Measurements from ENCODE around the gene SPACA6.
"Not testable (repeated sequence)": the region's sequence is repeated elsewhere in the genome, so short reads cannot be mapped to it uniquely, and the experiment has no call there.

The SPACA6 gene

DNA sequence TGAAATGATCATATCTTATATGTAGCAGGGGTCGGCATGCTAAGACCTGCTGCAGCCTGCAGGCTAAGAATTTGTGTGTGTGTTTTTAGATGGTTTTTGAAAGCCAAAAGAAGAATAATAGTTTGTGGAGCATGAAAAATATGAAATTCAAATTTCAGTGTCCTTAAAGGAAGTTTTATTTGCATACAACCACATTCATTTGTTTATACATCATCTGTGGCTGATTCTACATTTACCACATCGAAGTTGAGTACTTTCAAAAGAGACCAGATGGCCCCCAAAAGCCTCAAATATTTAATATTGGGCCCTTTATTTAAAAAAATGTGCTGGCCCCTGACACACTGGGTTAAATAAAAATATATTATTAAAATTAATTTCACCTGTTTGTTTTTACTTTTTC lies 29.4 kb downstream of the SPACA6 start:
- H3K27me3 ChIP-seq (ENCODE audit: insufficient read depth, low read length): peaks cover 53% of the 10 kb centered on the region
- H3K9ac ChIP-seq (ENCODE audit: low read depth, low read length): no peak overlapping the region
- no peak overlapping the region for H3K27ac ChIP-seq (ENCODE audit: low read depth, low read length)
- WGBS: 85% methylated on average over 2 of the region's 2 CpGs
- H3K9me3 ChIP-seq (ENCODE audit: insufficient read depth, low read depth, low read length): no peaks in the 10 kb centered on the region
- 0 out of 2 replicates have a peak, but pooled peaks cover 6% of the 10 kb centered on the region for H3K4me1 ChIP-seq (ENCODE audit: insufficient read depth, low read length)
- no peaks in the 10 kb centered on the region for H3K36me3 ChIP-seq (ENCODE audit: insufficient read depth, low read length)
- H3K4me3 ChIP-seq (ENCODE audit: low read length): no peak overlapping the region

DNA sequence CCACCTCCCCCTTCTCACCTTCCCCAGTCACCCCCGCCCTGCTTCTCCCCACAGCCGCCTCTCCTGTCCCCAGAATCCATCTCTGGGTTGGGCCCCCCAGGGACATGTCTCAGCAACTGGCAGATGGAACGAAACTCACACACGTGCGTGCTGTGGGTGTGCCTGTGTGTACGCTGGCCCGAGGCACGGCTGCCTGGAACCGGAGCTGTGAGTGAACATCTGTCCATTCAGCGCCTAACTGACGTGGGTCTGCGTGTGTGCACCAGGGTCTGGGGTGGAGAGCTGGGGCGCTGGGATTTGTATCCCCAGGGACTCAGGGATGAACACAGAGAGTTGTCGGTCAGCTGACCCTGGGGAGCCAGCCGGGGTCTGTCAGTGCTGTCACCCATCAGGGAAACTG lies 31.4 kb downstream of the SPACA6 start:
- Histone ChIP-seq H3K4me3 (ENCODE audit: low read length) (no peak overlapping the region), H3K27me3 (ENCODE audit: insufficient read depth, low read length) (peaks cover 32% of the 10 kb centered on the region), H3K9ac (ENCODE audit: low read depth, low read length) (no peak overlapping the region), H3K9me3 (ENCODE audit: insufficient read depth, low read depth, low read length) (no peaks in the 10 kb centered on the region), H3K36me3 (ENCODE audit: insufficient read depth, low read length) (no peaks in the 10 kb centered on the region), H3K27ac (ENCODE audit: low read depth, low read length) (no peak overlapping the region), H3K4me1 (ENCODE audit: insufficient read depth, low read length) (0 out of 2 replicates have a peak, but pooled peaks cover 6% of the 10 kb centered on the region)
- 84% methylated on average over 15 of the region's 15 CpGs for WGBS

DNA sequence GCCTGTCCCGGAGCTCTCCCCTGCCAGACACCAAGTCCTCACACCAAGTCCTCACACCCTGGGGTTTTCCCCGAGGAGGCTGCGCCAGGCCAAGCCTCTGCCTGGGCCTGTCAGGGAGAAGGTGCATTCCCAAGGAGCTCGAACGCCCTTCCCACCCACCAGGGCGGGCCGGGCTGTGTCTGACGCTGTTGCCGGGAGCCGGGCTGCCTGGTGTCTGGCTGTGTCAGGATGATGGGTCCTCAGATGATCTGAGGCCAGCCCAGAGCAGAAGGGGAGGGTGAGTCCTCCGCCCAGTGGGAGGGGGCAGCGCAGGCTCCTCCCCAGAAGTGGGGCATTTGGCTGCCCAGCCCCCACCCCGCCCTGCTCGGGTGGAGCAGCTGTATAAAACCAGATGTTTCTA lies 32.9 kb downstream of the SPACA6 start:
- H3K27ac ChIP-seq (ENCODE audit: low read depth, low read length): no peak overlapping the region
- H3K4me3 ChIP-seq (ENCODE audit: low read length): no peak overlapping the region
- no peak overlapping the region for H3K9ac ChIP-seq (ENCODE audit: low read depth, low read length)
- H3K9me3 ChIP-seq (ENCODE audit: insufficient read depth, low read depth, low read length): no peaks in the 10 kb centered on the region
- peaks cover 17% of the 10 kb centered on the region for H3K27me3 ChIP-seq (ENCODE audit: insufficient read depth, low read length)
- 36% methylated on average over 14 of the region's 14 CpGs for WGBS
- H3K4me1 ChIP-seq (ENCODE audit: insufficient read depth, low read length): 0 out of 2 replicates have a peak, but pooled peaks cover 6% of the 10 kb centered on the region
- no peaks in the 10 kb centered on the region for H3K36me3 ChIP-seq (ENCODE audit: insufficient read depth, low read length)

DNA sequence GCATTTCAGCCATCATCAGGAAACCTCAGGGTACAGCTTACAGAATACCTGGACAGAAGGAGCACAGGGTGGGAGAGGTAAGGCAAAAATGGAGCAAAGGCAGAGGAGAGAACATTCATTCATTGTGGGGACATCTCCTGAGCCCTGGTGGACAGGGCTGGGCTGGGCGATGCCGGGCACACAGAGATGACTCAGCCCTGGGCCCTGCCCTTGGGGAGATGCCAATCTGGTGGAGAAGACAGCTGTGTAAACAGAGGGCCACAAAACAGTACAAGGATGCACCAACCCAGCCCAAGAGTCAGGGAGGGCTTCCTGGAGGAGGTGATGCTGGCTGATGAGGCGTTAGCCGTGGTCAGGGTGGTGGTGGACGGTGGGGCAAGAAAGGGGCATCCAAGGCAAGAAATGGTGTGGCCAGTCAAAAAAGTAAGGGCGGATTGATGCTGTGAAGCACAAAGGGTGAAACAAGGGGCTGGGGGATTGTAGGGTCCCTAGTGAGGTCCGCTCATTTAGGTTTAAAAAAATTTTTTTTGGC lies 34.3 kb downstream of the SPACA6 start:
- Histone ChIP-seq H3K36me3 (ENCODE audit: insufficient read depth, low read length) (no peaks in the 10 kb centered on the region), H3K4me1 (ENCODE audit: insufficient read depth, low read length) (0 out of 2 replicates have a peak, but pooled peaks cover 6% of the 10 kb centered on the region), H3K27me3 (ENCODE audit: insufficient read depth, low read length) (peaks cover 10% of the 10 kb centered on the region), H3K27ac (ENCODE audit: low read depth, low read length) (no peak overlapping the region), H3K4me3 (ENCODE audit: low read length) (no peak overlapping the region), H3K9me3 (ENCODE audit: insufficient read depth, low read depth, low read length) (0 out of 2 replicates have a peak, but pooled peaks cover 4% of the 10 kb centered on the region), H3K9ac (ENCODE audit: low read depth, low read length) (no peak overlapping the region)
- 85% methylated on average over 7 of the region's 7 CpGs for WGBS

DNA sequence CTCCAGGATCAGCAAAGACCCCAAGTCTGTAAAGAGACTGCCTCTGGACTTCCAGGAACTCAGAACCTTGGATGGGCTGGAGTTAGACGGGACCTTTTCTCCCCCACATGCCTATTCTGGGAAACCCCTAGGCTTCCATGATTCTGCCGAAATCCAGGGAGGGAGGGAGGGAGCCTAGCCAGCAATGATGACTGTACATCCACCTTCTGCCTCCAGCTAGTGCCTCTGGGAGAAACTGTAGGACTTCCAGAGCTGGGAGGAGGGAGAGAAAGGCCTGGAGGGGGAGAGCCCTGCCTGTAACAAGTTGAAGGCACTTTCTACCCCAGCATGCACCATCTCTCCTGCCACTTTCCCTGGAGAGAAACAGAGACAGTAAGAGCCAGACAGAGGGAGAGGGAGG lies 36.7 kb downstream of the SPACA6 start:
- Histone ChIP-seq H3K36me3 (ENCODE audit: insufficient read depth, low read length) (no peaks in the 10 kb centered on the region), H3K9me3 (ENCODE audit: insufficient read depth, low read depth, low read length) (0 out of 2 replicates have a peak, but pooled peaks cover 4% of the 10 kb centered on the region), H3K27ac (ENCODE audit: low read depth, low read length) (no peak overlapping the region), H3K9ac (ENCODE audit: low read depth, low read length) (no peak overlapping the region), H3K4me1 (ENCODE audit: insufficient read depth, low read length) (peaks cover 8% of the 10 kb centered on the region; the same call in 1 of the 2 replicates), H3K27me3 (ENCODE audit: insufficient read depth, low read length) (no peaks in the 10 kb centered on the region; the same call in 1 of the 2 replicates), H3K4me3 (ENCODE audit: low read length) (no peak overlapping the region)
- 95% methylated on average over 2 of the region's 2 CpGs for whole genome bisulfite sequencing

DNA sequence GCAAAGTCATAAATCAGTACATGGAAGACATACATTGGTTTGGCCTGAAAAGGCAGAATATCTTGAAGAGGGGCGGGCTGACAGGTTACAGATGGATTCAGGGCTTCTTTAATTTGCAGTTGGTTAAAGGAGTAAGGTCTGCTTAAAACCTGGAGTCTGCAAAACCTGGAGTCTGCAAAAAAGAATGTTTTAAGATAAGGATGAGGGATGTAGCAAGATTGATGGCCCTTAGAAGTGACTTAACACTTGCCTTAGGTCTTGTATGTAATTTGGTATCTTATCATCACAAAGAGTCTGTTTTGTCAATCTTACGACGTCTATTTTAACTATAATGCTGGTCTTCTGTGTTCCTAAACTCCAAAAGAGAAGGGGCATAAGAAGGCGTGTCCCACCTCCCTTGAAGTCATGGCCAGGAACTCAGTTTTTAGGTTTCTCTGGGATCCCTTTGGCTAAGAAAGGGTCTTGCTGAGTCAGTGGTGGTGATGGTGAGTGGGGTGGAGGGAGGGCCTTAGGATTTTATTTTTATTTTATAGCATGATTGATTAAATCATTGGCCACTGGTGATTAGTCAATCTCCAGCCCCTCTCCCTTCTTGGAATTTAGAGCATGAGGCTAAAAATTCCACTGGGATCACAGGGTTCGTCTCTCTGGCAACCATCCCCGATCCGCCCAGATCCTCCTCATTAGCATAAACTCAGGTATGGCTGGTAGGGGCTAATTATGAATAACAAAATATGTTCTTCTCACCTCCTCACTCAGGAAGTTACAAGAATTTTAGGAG lies 40.8 kb downstream of the SPACA6 start:
- Histone ChIP-seq H3K4me1 (ENCODE audit: insufficient read depth, low read length) (peaks cover 4% of the 10 kb centered on the region; the same call in 1 of the 2 replicates), H3K9me3 (ENCODE audit: insufficient read depth, low read depth, low read length) (0 out of 2 replicates have a peak, but pooled peaks cover 4% of the 10 kb centered on the region), H3K9ac (ENCODE audit: low read depth, low read length) (no peak overlapping the region), H3K27ac (ENCODE audit: low read depth, low read length) (no peak overlapping the region), H3K36me3 (ENCODE audit: insufficient read depth, low read length) (no peaks in the 10 kb centered on the region), H3K4me3 (ENCODE audit: low read length) (no peak overlapping the region), H3K27me3 (ENCODE audit: insufficient read depth, low read length) (no peaks in the 10 kb centered on the region)
- WGBS: 57% methylated on average over 5 of the region's 7 CpGs

DNA sequence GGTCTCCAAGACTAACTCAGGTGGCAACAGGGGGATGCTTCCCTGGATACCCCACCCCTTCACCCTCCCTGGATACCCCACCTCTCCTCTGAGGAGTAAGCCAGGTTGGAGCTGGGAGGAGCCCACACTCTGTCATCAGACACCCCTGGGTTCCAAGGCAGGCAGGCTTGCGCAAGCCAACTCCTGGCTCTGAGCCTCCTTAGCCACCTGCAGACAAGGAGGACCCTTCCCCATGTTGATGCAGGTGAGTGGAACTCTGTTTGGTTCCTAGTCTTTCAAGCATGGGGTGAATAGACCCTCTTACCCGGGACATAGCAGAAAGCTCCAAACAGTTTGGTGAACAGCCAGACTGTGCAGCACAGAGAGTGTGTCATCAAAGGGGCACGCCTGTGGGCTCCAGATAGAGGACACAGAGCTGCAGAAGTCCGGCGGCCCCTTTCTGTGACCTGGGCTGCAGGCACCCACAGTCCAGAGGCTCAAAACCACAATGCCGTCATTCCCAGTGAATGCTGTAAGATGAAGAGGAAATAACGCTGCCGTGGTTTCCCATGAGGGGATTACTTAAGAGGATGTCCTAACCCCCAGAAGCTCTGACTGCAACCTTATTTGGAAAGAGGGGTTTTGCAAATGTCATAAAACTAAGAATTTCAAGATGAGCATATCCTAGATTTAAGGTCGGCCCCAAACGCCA lies 42.8 kb downstream of the SPACA6 start:
- Histone ChIP-seq H3K27ac (ENCODE audit: low read depth, low read length) (no peak overlapping the region), H3K9ac (ENCODE audit: low read depth, low read length) (no peak overlapping the region)
- 90% methylated on average over 10 of the region's 10 CpGs for WGBS

DNA sequence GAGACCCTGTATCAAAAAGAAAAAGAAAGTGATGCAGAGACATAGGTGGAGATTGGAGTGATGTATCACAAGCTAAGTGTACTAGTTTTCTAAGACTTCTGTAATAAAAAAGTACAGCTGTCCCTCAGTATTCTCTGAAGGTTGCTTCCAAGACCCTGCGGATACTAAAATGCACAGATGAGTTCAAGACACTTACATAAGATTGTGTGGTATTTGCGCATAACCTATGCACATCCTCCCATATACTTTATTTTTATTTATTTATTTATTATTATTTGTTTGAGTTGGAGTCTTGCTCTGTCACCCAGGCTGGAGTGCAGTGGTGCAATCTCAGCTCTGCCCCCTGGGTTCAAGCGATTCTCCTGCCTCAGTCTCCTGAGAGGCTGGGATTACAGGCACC lies 44.3 kb downstream of the SPACA6 start:
- Histone ChIP-seq H3K9ac (ENCODE audit: low read depth, low read length) (no peak overlapping the region), H3K4me1 (ENCODE audit: insufficient read depth, low read length) (peaks cover 4% of the 10 kb centered on the region; the same call in 1 of the 2 replicates), H3K9me3 (ENCODE audit: insufficient read depth, low read depth, low read length) (no peaks in the 10 kb centered on the region), H3K36me3 (ENCODE audit: insufficient read depth, low read length) (no peaks in the 10 kb centered on the region), H3K27ac (ENCODE audit: low read depth, low read length) (no peak overlapping the region), H3K27me3 (ENCODE audit: insufficient read depth, low read length) (no peaks in the 10 kb centered on the region), H3K4me3 (ENCODE audit: low read length) (no peak overlapping the region)
- WGBS: 100% methylated on average over 2 of the region's 3 CpGs

More for the DNA sequence above, 42.8 kb downstream of the SPACA6 start:
- H3K4me1 ChIP-seq (ENCODE audit: insufficient read depth, low read length): peaks cover 4% of the 10 kb centered on the region; the same call in 1 of the 2 replicates
- H3K9me3 ChIP-seq (ENCODE audit: insufficient read depth, low read depth, low read length): 0 out of 2 replicates have a peak, but pooled peaks cover 4% of the 10 kb centered on the region
- no peaks in the 10 kb centered on the region for H3K36me3 ChIP-seq (ENCODE audit: insufficient read depth, low read length)
- H3K27me3 ChIP-seq (ENCODE audit: insufficient read depth, low read length): no peaks in the 10 kb centered on the region
- no peak overlapping the region for H3K4me3 ChIP-seq (ENCODE audit: low read length)

DNA sequence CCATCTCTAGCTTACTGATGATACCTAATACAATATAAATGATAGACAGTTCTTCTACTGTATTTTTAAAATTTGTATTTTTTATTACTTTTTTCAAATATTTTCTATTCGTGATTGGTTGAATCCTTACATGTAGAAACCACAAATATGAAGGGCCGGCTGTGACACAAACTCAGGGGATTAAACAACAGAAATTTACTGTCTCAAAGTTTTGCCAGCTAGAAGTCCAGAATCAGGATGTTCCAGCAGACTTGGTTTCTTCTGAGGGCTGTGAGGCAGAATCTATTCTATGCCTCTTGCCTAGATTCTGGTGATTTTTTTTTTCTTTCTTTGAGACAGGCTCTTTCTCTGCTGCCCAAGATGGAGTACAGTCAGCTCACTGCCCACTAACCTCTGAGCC lies 44.8 kb downstream of the SPACA6 start:
- Histone ChIP-seq H3K9ac (ENCODE audit: low read depth, low read length) (no peak overlapping the region), H3K27me3 (ENCODE audit: insufficient read depth, low read length) (no peaks in the 10 kb centered on the region), H3K9me3 (ENCODE audit: insufficient read depth, low read depth, low read length) (no peaks in the 10 kb centered on the region), H3K27ac (ENCODE audit: low read depth, low read length) (no peak overlapping the region), H3K36me3 (ENCODE audit: insufficient read depth, low read length) (no peaks in the 10 kb centered on the region), H3K4me1 (ENCODE audit: insufficient read depth, low read length) (peaks cover 4% of the 10 kb centered on the region; the same call in 1 of the 2 replicates), H3K4me3 (ENCODE audit: low read length) (no peak overlapping the region)
- 88% methylated on average over 2 of the region's 2 CpGs for WGBS

DNA sequence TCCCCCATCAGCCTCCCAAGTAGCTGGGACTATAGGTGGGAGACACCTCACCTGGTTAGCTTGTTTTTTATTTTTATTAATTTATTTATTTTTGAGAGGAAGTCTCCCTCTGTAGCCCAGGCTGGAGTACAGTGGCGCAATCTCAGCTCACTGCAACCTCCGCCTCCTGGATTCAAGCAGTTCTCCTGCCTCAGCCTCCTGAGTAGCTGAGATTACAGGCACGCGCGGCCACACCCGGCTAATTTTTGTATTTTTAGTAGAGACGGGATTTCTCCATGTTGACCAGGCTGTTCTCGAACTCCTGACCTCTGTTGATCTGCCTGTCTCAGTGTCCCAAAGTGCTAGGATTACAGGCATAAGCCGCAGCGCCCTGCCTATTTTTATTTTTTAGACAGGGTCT lies 45.4 kb downstream of the SPACA6 start:
- H3K36me3 ChIP-seq (ENCODE audit: insufficient read depth, low read length); H3K27ac ChIP-seq (ENCODE audit: low read depth, low read length); H3K4me1 ChIP-seq (ENCODE audit: insufficient read depth, low read length); H3K9me3 ChIP-seq (ENCODE audit: insufficient read depth, low read depth, low read length); H3K4me3 ChIP-seq (ENCODE audit: low read length); H3K9ac ChIP-seq (ENCODE audit: low read depth, low read length); H3K27me3 ChIP-seq (ENCODE audit: insufficient read depth, low read length): not testable (repeated sequence)
- WGBS: 96% methylated on average over 10 of the region's 10 CpGs

Data from HUES64 (cell line).